ENCODE results near the gene OTUD5.
"Not testable (repeated sequence)": the region's sequence is repeated elsewhere in the genome, so short reads cannot be mapped to it uniquely, and the experiment has no call there.

The OTUD5 gene

GRCh38 chrX:48957477-48957826, at the start of gene OTUD5:
OTUD5 (minus strand) TSS chrX:48957607; CDS start chrX:48957570, 37 bp downstream.
- peak; percentile 35 for DNase-seq

GRCh38 chrX:49003696-49004095, 46.3 kb upstream of the OTUD5 start:
- DNase-seq: no peak

DNA sequence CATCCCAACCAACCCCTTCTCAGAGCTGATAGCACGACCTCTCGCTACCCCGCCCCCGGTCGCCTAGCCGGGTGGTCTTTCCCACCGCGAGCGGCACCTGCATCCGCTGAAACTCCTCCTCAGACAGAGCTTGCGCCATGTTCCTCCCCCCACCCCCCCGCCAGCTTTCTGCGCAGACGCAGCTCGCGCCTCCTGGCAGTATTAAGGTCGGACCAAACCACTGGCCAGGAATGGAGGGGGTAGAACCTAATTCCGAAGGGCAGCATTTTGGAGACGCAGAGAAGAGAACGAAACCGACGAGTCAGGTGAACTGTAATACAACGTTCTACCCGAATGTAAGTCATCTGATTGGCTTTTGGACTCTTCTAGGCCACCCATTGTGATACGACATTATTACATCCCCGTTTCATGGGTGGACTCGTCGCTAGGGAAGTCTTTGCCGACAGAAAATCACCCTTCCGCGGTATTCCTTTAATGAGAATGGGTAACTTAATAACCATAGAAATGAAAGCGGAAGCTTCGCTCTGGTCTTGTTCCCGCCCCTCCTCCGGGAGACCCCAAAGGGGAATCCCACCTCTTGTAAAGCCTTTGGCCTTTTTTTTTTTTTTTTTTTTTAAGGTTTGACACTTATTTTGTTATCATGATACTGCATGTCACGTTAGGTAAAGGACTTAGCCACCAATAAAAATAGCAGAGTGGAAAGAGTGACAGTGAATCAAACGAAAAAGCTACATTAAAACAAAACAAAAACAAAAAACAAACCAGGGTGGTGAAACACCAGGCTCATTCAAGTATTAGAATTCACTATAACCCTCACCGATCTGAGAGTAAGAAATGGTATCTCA, 44.9 kb upstream of the OTUD5 start, which contains the start of gene GRIPAP1:
Gene GRIPAP1 (minus strand): TSS at position 174 of the 845 bp plus-strand sequence. CDS start 35 bp downstream, at position 139.
- DNase-seq: peak; percentile 80

DNA sequence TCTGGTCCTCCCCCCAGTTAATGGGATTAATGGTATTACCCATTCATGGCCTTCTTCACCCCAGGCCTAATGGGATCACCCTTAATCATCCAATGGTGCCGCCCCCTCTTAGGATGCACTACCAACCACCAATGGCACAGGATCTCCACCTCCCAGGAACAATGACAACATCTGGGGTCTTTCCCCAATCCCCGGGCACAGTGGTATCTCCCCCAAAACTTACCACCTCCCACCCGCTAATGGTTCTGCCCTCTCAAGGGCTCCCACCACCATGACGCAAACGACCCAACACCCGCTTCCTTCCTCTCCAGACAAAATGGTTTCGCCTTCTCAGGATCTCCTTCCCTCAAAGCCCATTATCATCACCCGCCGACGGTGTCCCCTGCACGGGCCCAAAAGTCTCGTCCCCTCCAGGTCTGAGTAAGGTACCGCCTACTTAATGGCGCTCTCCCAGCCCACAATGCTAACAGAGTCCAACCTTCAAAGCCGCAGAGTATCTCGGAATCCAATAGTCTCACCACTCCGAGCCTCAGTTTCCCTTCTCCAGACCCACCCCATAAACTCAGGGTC, 44.2 kb upstream of the OTUD5 start:
- DNase-seq: peak; percentile 1

DNA sequence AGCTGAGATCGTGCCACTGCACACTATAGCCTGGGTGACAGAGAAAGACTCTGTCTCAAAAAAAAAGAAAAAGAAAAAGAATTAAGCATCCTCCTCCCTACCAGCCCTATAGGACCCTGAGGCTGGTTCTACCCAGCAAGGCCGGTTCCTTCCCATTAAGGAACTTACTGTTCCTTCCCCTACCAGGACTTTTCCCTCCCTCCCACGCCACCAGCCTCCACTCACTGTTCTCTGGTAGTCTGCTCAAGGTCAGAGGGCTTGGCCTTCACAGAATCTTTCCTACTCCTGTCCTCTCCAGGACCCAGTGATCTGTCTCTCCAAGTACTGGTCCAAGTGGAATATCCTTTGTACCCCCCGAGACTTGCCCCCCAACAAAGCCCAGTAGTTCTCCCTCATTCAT, 43.2 kb upstream of the OTUD5 start:
- no peak for DNase-seq

DNA sequence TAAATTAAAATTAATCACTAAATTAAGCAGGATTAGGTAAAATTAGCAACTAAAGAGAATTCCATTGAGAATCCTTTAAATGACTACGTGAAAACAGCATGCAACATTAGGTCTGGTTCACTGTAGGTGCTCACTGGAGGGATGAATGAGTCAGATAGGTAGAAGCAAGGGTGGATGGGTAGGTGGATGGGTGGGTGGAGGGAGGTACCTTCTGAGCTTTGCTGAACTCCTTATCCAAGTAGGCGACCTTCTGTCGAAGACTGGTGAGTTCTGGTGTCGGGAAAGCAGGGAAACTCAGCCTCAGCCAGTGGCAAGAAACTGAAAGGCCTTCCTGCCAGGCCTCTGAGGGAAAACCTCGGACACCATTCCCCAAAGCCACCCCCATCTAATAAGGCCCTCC, 41.6 kb upstream of the OTUD5 start:
- DNase-seq: no peak

DNA sequence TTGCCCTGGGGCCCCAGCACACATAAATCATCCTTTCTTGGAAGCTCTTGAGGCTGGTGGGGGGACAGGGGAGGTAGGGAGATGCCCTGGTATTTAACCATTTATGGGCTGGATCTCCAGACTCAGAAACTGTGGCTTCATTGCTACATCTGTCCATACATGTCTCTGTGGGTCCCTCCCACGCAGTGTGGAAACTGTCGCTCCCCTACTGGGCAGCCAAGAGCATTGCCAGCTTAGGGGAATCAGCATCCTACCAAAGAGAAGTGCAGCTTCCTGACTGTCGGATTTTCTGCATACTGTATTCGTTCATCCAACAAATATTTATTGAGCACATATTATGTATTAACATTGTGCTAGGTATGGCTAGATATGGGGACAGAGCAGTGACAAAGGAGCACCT, 41.0 kb upstream of the OTUD5 start:
- no peak for DNase-seq

- no peak for DNase-seq
These were observed 40.5 kb upstream of the OTUD5 start for GRCh38 chrX:48997865-48998264.

- no peak for DNase-seq
These were observed 40.0 kb upstream of the OTUD5 start for GRCh38 chrX:48997455-48997854.

- no peak for DNase-seq
These were observed 39.6 kb upstream of the OTUD5 start for GRCh38 chrX:48996969-48997368.

DNA sequence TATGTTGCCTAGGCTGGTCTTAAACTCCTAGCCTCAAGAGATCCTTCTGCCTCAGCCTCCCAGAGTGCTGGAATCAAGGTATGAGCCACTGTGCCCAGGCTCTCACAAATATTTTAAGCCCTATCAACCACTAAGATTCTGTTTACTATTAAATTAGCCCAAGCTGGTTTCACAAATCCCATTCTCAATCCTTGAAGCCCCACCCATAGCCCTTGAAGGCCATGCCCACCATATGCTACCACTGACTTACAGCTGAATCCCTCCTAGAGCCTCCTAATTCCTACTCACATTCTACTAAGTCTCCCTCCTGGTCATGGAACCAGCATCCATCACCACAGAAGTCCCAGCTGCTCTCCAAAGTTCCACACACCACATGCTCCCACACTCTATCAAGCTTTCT, 34.9 kb upstream of the OTUD5 start:
- no peak for DNase-seq

DNA sequence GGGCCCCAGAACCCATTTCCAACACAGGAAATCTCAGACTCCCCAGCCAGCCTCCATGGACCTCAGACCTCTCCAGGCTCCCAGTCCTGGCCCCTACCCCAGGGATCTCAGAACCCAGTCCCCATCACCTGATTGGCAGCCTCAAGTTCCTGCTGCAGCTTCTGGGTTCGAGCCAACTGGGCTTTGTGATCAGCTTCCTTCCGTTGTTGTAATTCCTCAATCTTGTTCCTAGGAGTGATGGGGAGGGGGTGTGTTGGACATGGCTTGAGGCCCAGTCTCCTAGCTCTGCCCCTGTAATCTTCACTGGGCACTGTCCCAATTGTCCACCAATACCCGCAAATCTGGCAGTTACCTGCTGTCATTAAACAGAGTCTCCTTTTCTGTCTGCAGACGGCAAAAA, 32.1 kb upstream of the OTUD5 start:
- no peak for DNase-seq

GRCh38 chrX:48983896-48984295, 26.5 kb upstream of the OTUD5 start:
- DNase-seq: no peak

GRCh38 chrX:48983081-48983480, 25.7 kb upstream of the OTUD5 start:
- DNase-seq: no peak

GRCh38 chrX:48981178-48981577, 23.8 kb upstream of the OTUD5 start:
- no peak for DNase-seq

- DNase-seq: not testable (repeated sequence)
These were observed 22.9 kb upstream of the OTUD5 start for GRCh38 chrX:48980341-48980740.

GRCh38 chrX:48978226-48978625, 20.8 kb upstream of the OTUD5 start:
- DNase-seq: no peak

- no peak for DNase-seq
These were observed 18.7 kb upstream of the OTUD5 start for GRCh38 chrX:48976086-48976485.

DNA sequence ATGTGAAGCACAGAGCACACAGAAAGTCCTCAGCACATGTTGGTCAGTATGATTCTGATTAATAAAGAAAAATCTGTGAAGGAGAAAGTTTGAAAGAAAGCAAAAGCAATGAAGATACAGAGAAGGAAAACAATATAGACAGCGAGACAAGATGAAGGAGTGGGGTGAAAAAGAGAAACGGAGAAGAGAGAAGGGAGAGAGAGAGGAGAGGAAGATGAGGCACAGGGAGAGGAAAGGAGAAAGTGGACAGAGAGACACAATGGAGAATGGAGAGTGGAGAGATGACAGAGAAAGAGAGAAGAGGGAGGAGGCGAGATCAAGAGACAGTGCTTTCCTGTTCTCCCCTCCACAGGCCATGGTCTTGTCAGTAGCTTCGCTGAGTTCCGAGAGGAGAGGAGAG, 18.1 kb upstream of the OTUD5 start:
- DNase-seq: no peak

DNA sequence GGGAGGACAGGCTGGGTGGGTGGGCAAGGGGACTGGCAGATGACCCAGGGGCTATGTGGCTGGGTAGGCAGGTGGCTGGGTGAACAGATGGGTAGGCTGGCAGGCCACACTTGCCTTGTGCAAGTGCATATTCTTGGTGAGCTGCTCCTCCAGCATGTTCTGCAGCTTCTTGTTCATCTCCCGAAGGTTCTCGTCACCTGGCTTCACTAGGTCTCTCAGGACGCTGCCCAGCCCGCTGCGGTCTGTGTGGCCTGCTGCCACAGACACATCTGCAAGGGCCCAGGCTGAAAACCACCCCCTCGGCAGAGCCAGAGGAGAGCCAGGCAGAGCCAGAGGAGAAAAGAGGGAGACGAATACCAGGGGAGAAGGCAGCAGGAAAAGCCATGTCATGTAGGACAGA, 17.6 kb upstream of the OTUD5 start:
- DNase-seq: no peak

GRCh38 chrX:48974574-48974973, 17.2 kb upstream of the OTUD5 start:
- no peak for DNase-seq

DNA sequence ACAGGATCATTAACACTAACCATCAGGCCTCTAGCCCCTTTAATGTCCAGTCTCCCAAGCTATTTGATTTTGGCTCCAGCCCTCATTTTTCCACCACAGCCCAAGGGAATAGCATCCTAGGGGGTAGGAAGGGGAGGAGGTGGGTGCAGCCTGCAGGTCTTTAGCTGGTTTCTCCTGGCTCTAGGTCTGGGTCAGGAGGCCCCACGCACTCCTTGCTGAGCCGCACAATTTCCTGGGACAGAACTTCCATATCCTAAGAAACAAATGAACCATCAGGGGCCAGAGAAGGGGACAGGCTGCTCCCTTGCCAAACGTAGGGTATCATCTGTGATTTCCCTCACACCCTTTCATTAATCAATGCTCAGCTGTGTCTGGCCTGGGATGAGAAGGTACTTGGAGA, 16.6 kb upstream of the OTUD5 start:
- no peak for DNase-seq

DNA sequence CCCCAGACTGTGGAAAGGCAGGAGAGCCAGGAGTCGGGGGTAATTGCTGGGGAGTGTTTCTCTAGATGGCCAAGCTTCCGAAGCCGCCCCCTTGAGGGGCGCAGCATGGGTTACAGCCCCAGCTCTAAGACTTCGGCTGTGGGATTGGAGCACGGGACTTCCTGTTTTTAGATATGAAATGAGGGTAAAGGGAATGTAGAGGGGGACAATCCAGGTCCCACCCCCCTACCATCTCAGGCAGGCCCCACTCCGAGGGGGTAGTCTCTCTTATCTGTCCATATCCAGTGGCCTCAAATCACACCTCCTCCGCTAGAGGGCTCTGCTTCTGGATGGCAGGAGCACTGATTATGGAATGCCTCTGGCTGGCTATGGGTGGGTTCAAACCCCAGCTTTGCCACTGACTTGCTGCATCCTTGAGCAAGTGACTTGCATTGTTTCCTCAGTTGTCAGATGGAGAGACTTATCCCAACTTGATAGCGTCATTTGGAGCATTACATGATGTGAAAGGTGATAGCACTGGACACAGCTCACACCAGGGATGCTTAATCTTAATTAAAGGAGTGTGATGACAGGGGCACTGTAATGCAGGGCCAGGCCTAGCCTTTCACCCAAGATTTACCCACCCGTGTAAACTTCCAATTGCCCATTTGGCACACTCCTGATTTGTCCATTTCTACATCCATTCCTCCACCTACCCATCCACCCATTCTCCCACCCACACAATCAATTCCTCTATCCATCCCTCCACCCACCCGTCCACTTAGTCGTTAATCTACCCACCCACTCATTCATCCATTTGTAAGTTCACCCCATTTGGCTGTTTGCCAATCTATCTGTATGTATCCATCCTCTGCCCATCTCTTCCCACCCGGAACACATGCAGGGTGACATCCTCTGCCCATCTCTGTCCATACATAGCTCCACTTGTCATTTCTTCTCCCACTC, 15.1 kb upstream of the OTUD5 start:
- DNase-seq: no peak

All from NCI-H774 (cell line).